H9 (cell line): ENCODE data around the gene ATAD1. TPM values are rescaled to one million over a fixed set of nuclear protein-coding genes. Genes with fewer than 3 reads are reported as not detected.

Experiments
- DNase-seq: peaks from one replicate; pipeline ENCODE4 v3.0.0-alpha.2; 2017
- H2AFZ ChIP-seq: one replicate; pipeline ENCODE4 v1.6.1; 2013; ENCODE audit warnings: mild to moderate bottlenecking, low read length, control low read depth, moderate library complexity
- H2AK5ac ChIP-seq: 2 replicates; pipeline ENCODE4 v1.6.1; 2013; ENCODE audit warnings: low read length, control low read depth, mixed read lengths; ENCODE audit not compliant: insufficient read length
- H2BK120ac ChIP-seq: one replicate; pipeline ENCODE4 v1.6.1; 2013; ENCODE audit warnings: low read depth, mild to moderate bottlenecking, low read length, control low read depth, inconsistent platforms; ENCODE audit not compliant: poor library complexity, severe bottlenecking
- H2BK12ac ChIP-seq: 2 replicates; pipeline ENCODE4 v1.6.1; 2013; ENCODE audit warnings: low read length, control low read depth, mixed read lengths, low read depth; ENCODE audit not compliant: insufficient read length
- H2BK15ac ChIP-seq: 2 replicates; pipeline ENCODE4 v1.6.1; 2013; ENCODE audit warnings: low read depth, low read length, control low read depth
- H2BK20ac ChIP-seq: one replicate; pipeline ENCODE4 v1.6.1; 2013; ENCODE audit warnings: low read depth, mild to moderate bottlenecking, low read length, control low read depth, inconsistent platforms; ENCODE audit not compliant: poor library complexity, severe bottlenecking
- H2BK5ac ChIP-seq: 2 replicates; pipeline ENCODE4 v1.6.1; 2013; ENCODE audit warnings: low read length, control low read depth, mixed read lengths; ENCODE audit not compliant: insufficient read length
- H3K14ac ChIP-seq: 2 replicates; pipeline ENCODE4 v1.6.1; 2013; ENCODE audit warnings: low read length, control low read depth; ENCODE audit not compliant: insufficient read depth
- H3K18ac ChIP-seq: 2 replicates; pipeline ENCODE4 v1.6.1; 2013; ENCODE audit warnings: low read depth, mild to moderate bottlenecking, mixed read lengths, low read length, control low read depth; ENCODE audit not compliant: insufficient read length
- H3K23ac ChIP-seq: 2 replicates; pipeline ENCODE4 v1.6.1; 2013; ENCODE audit warnings: low read length, control low read depth, mixed read lengths, low read depth; ENCODE audit not compliant: insufficient read length
- H3K23me2 ChIP-seq: 2 replicates; pipeline ENCODE4 v1.6.1; 2013; ENCODE audit warnings: low read depth, mild to moderate bottlenecking, mixed read lengths, low read length, control low read depth; ENCODE audit not compliant: insufficient read length, poor library complexity, severe bottlenecking
- H3K27ac ChIP-seq: 2 replicates; pipeline ENCODE4 v1.5.1; 2013; ENCODE audit warnings: low read length, control low read depth, mixed read lengths, low read depth; ENCODE audit not compliant: insufficient read length
- H3K27me3 ChIP-seq: 2 replicates; pipeline ENCODE4 v1.6.1; 2013; ENCODE audit warnings: low read length, control low read depth, inconsistent platforms; ENCODE audit not compliant: insufficient read depth
- H3K4ac ChIP-seq: 2 replicates; pipeline ENCODE4 v1.6.1; 2013; ENCODE audit warnings: low read depth, mild to moderate bottlenecking, control low read depth, inconsistent platforms, low read length, moderate library complexity
- H3K4me1 ChIP-seq: 2 replicates; pipeline ENCODE4 v1.6.1; 2013; ENCODE audit warnings: low read length, control low read depth, inconsistent platforms; ENCODE audit not compliant: insufficient read depth
- H3K4me2 ChIP-seq: 2 replicates; pipeline ENCODE4 v1.6.1; 2013; ENCODE audit warnings: low read length, control low read depth, mixed read lengths; ENCODE audit not compliant: insufficient read length, insufficient read depth
- H3K56ac ChIP-seq: 2 replicates; pipeline ENCODE4 v1.6.1; 2013; ENCODE audit warnings: low read depth, mild to moderate bottlenecking, mixed read lengths, low read length, control low read depth; ENCODE audit not compliant: insufficient read length
- H3K79me1 ChIP-seq: 2 replicates; pipeline ENCODE4 v1.6.1; 2013; ENCODE audit warnings: low read depth, mild to moderate bottlenecking, moderate library complexity, low read length, control low read depth, inconsistent platforms; ENCODE audit not compliant: insufficient read depth, poor library complexity, severe bottlenecking
- H3K79me2 ChIP-seq: 2 replicates; pipeline ENCODE4 v1.6.1; 2013; ENCODE audit warnings: low read length, control low read depth, inconsistent platforms; ENCODE audit not compliant: insufficient read depth
- H3K9ac ChIP-seq: 2 replicates; pipeline ENCODE4 v1.6.1; 2013; ENCODE audit warnings: low read length, control low read depth, mixed read lengths; ENCODE audit not compliant: insufficient read length; ENCODE audit errors: extremely low read depth
- H3K9me3 ChIP-seq: one replicate; pipeline ENCODE4 v1.6.1; 2013; ENCODE audit warnings: low read depth, low read length, inconsistent platforms; ENCODE audit not compliant: control insufficient read depth
- H3T11ph ChIP-seq: one replicate; pipeline ENCODE4 v1.6.1; 2013; ENCODE audit warnings: mild to moderate bottlenecking, low read length, control low read depth, inconsistent platforms
- H4K20me1 ChIP-seq: one replicate; pipeline ENCODE4 v1.6.1; 2013; ENCODE audit not compliant: control insufficient read depth, insufficient read length, insufficient read depth
- H4K5ac ChIP-seq: 2 replicates; pipeline ENCODE4 v1.6.1; 2013; ENCODE audit warnings: low read depth, mild to moderate bottlenecking, mixed read lengths, low read length, control low read depth; ENCODE audit not compliant: insufficient read length
- H4K8ac ChIP-seq: replicated peaks from 2 replicates; pipeline ENCODE4 v1.6.1; 2013; ENCODE audit warnings: low read length, control low read depth, mixed read lengths, low read depth; ENCODE audit not compliant: insufficient read length
- H4K91ac ChIP-seq: 2 replicates; pipeline ENCODE4 v1.6.1; 2013; ENCODE audit warnings: low read depth, mild to moderate bottlenecking, moderate library complexity, mixed read lengths, low read length, control low read depth; ENCODE audit not compliant: insufficient read length
- H3K27ac Mint-ChIP-seq, 3 experiments: 2 replicates in 2 of 3; 3 replicates in 1 of 3; pipeline ENCODE4 v1.8.0; 2020 to 2021; ENCODE audit warnings: mixed read lengths in 3 of 3, mild to moderate bottlenecking in 1 of 3, moderate library complexity in 1 of 3
- H3K27me3 Mint-ChIP-seq: 2 replicates; pipeline ENCODE4 v1.8.0; 2021; ENCODE audit warnings: low read depth, mild to moderate bottlenecking, moderate library complexity, mixed read lengths
- H3K36me3 Mint-ChIP-seq, 3 experiments: 2 replicates in 2 of 3; 3 replicates in 1 of 3; pipeline ENCODE4 v1.8.0; 2020 to 2021; ENCODE audit warnings: low read depth in 3 of 3, mixed read lengths in 3 of 3; ENCODE audit not compliant: insufficient read depth in 1 of 3
- H3K4me1 Mint-ChIP-seq, 2 experiments: 2 replicates each; pipeline ENCODE4 v1.8.0; 2020; ENCODE audit warnings: mixed read lengths in 2 of 2
- H3K4me3 Mint-ChIP-seq, 2 experiments: 2 replicates in 1 of 2; 3 replicates in 1 of 2; pipeline ENCODE4 v1.8.0; 2020 to 2021; ENCODE audit warnings: mild to moderate bottlenecking in 2 of 2, mixed read lengths in 2 of 2, moderate library complexity in 1 of 2
- H3K9me3 Mint-ChIP-seq, 2 experiments: 2 replicates in 1 of 2; 3 replicates in 1 of 2; pipeline ENCODE4 v1.8.0; 2020; ENCODE audit warnings: mild to moderate bottlenecking in 2 of 2, mixed read lengths in 2 of 2, moderate library complexity in 1 of 2
- WGBS: extraction: QIAGEN DNeasy Blood & Tissue Kit; methylation state at CpG from one replicate; pipeline ENCODE4 v1.1.7; 2013; ENCODE audit warnings: missing lambda C conversion rate, low lambda C conversion rate, mixed read lengths; ENCODE audit not compliant: insufficient read length; ENCODE audit errors: extremely low coverage; 5-methylcytosine and 5-hydroxymethylcytosine counted together
- total RNA-seq: library from RNA; stranded (reverse); gene quantifications from 2 replicates; pipeline ENCODE4 v1.2.1, GENCODE V29; 2021
- TF ChIP-seq, protein P1 (sequence below): fragments of 200-600 bp; sonication (generic); conservative IDR thresholded peaks from 3 replicates; pipeline ENCODE4 v1.8.0; 2021; ENCODE audit warnings: antibody characterized with exemption, mild to moderate bottlenecking

The ATAD1 gene
- total RNA-seq, 1 experiment from 2014 or later: 38.7 TPM

DNA sequence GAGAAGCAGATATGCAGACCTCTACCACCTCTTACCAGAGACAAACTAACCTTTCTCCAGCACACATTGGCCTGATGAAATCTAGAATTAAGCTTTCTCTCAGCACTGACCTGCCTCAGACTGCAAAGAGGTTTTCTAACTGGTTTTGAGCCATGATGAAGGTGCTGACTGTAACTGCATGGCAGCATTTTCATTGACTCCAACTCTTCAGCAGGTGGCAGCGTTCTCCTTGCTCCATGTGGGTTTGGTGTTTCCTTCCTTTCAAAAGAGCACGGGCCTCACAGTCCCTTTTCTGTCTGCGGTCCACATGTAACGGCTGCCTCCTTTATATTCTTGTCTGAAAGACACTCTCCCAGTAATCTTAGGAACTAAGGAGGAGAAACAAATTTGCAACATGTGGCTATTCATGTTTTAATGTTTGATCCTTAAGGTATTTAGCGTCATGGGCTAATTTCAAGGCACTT is 32.7 kb upstream of the ATAD1 start:
- peak; percentile 80 for DNase-seq
- Histone ChIP-seq H3K79me1 (no peaks in the 10 kb centered on the region), H2BK20ac (no peak overlapping the region), H2BK15ac (no peak overlapping the region), H3K4ac (no peak overlapping the region), H3K14ac (no peak overlapping the region), H4K91ac (no peak overlapping the region), H4K8ac (no peak overlapping the region), H4K5ac (no peak overlapping the region), H2BK120ac (no peak overlapping the region), H2AK5ac (no peak overlapping the region), H3K18ac (no peak overlapping the region), H3K27me3 (no peaks in the 10 kb centered on the region), H2AFZ (no peak overlapping the region), H3K23ac (no peak overlapping the region), H3K56ac (no peak overlapping the region), H2BK5ac (no peak overlapping the region), H3K27ac (no peak overlapping the region), H3K23me2 (no peaks in the 10 kb centered on the region), H3K9me3 (no peaks in the 10 kb centered on the region), H3K4me2 (no peak overlapping the region), H3K79me2 (no peaks in the 10 kb centered on the region), H4K20me1 (no peaks in the 10 kb centered on the region), H3K9ac (no peak overlapping the region), H3T11ph (no peak overlapping the region), H3K4me1 (no peaks in the 10 kb centered on the region), H2BK12ac (no peak overlapping the region)
- TF ChIP-seq, protein P1, sequence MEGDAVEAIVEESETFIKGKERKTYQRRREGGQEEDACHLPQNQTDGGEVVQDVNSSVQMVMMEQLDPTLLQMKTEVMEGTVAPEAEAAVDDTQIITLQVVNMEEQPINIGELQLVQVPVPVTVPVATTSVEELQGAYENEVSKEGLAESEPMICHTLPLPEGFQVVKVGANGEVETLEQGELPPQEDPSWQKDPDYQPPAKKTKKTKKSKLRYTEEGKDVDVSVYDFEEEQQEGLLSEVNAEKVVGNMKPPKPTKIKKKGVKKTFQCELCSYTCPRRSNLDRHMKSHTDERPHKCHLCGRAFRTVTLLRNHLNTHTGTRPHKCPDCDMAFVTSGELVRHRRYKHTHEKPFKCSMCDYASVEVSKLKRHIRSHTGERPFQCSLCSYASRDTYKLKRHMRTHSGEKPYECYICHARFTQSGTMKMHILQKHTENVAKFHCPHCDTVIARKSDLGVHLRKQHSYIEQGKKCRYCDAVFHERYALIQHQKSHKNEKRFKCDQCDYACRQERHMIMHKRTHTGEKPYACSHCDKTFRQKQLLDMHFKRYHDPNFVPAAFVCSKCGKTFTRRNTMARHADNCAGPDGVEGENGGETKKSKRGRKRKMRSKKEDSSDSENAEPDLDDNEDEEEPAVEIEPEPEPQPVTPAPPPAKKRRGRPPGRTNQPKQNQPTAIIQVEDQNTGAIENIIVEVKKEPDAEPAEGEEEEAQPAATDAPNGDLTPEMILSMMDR: peak; percentile 77
- WGBS: no CpG with 5 or more reads among the region's 5 CpGs
- no peaks in the 10 kb centered on the region for H3K9me3 Mint-ChIP-seq
- H3K4me3 Mint-ChIP-seq: no peak overlapping the region
- H3K27ac Mint-ChIP-seq: no peak overlapping the region
- no peaks in the 10 kb centered on the region for H3K36me3 Mint-ChIP-seq
- peaks cover 8 to 10% of the 10 kb centered on the region in 2 experiments for H3K4me1 Mint-ChIP-seq
- H3K27me3 Mint-ChIP-seq: no peaks in the 10 kb centered on the region
